GM12875 (cell line): ENCODE data around the gene SLC16A4.

ENCODE experiments used
- H3K4me3 ChIP-seq: one replicate; pipeline ENCODE4 v1.5.1; 2011; ENCODE audit warnings: low read depth, low read length, control low read depth
- TF ChIP-seq, protein P1 (sequence below): IDR thresholded peaks from 2 replicates; pipeline ENCODE4 v1.5.1; 2011; ENCODE audit warnings: low read depth, mild to moderate bottlenecking, control low read depth, inconsistent platforms, low read length, moderate library complexity, borderline replicate concordance; ENCODE audit not compliant: insufficient read depth

The SLC16A4 gene

DNA sequence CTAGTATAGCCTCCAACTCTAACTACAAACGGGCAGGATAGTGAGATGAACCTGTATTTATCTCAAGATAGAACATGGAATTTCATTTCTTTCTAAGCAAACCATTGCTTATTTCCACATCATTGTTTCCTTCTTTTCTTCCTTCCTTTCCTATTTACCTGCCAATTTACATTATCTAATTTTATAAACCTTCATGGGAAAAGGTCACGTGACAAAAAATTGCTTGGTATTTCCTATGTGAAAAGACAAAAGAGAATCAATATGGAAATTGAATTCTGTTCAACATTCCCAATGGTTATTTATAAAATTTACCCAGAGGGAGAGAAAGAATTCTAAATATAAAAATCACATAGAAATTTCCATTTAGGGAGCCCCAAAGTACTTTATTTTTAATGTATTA, 74.1 kb downstream of the SLC16A4 start:
- no peak overlapping the region for H3K4me3 ChIP-seq
- TF ChIP-seq, protein P1, sequence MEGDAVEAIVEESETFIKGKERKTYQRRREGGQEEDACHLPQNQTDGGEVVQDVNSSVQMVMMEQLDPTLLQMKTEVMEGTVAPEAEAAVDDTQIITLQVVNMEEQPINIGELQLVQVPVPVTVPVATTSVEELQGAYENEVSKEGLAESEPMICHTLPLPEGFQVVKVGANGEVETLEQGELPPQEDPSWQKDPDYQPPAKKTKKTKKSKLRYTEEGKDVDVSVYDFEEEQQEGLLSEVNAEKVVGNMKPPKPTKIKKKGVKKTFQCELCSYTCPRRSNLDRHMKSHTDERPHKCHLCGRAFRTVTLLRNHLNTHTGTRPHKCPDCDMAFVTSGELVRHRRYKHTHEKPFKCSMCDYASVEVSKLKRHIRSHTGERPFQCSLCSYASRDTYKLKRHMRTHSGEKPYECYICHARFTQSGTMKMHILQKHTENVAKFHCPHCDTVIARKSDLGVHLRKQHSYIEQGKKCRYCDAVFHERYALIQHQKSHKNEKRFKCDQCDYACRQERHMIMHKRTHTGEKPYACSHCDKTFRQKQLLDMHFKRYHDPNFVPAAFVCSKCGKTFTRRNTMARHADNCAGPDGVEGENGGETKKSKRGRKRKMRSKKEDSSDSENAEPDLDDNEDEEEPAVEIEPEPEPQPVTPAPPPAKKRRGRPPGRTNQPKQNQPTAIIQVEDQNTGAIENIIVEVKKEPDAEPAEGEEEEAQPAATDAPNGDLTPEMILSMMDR, result no peak
